ENCODE data around the gene CFAP299. TPM values are rescaled to one million over a fixed set of nuclear protein-coding genes. Genes with fewer than 3 reads are reported as not detected.

CFAP299 gene
- total and polyA plus RNA-seq, 2 of the 13 experiments (the other 11 are each of a cell fraction or from before 2014, with no cell fraction given), result not detected

GRCh38 chr4:80286451-80286850 lies 49.1 kb upstream of the CFAP299 start:
- H3K4me1 ChIP-seq (ENCODE audit: insufficient read depth, low read length), result no peaks in the 10 kb centered on the region
- H4K20me1 ChIP-seq (ENCODE audit: insufficient read depth, low read length), result no peaks in the 10 kb centered on the region
- ChIA-PET CTCF (ENCODE audit: low intra/inter-chr PET ratio, low total read pairs) (no interaction called here), POLR2A (no interaction called here)
- no peak overlapping the region for H2AFZ ChIP-seq (ENCODE audit: low read length)
- no peaks in the 10 kb centered on the region for H3K9me3 ChIP-seq (ENCODE audit: low read length)
- intact Hi-C loops (cut with micrococcal nuclease; ENCODE audit: unreplicated experiment) (no loop called here), in situ Hi-C loops (cut with HindIII; ENCODE audit: extremely low pct_ligation_motif_present, low pct_unique_long_range_greater_than_20kb) (no loop called here)
- FAIRE-seq, result no peak
- TF ChIP-seq ZNF839 (CRISPR knock-in tag; IDR thresholded peaks at IDR 0.05; ENCODE audit: borderline replicate concordance) (no peak), ZBTB10 (CRISPR knock-in tag; IDR thresholded peaks at IDR 0.05; ENCODE audit: borderline replicate concordance) (no peak), ZNF687 (CRISPR knock-in tag; IDR thresholded peaks at IDR 0.05) (no peak), SNAPC2 (CRISPR knock-in tag; IDR thresholded peaks at IDR 0.05) (no peak), ZNF10 (CRISPR knock-in tag; IDR thresholded peaks at IDR 0.05; ENCODE audit: borderline replicate concordance, low read depth) (no peak), PHF8 (CRISPR knock-in tag; IDR thresholded peaks at IDR 0.05) (no peak), SMYD3 (CRISPR knock-in tag; IDR thresholded peaks at IDR 0.05) (no peak), ZMYM4 (CRISPR knock-in tag; IDR thresholded peaks at IDR 0.05) (no peak), BCLAF1 (IDR thresholded peaks at IDR 0.05) (no peak), KLF12 (CRISPR knock-in tag; IDR thresholded peaks at IDR 0.05; ENCODE audit: borderline replicate concordance) (no peak), TFAP4 (IDR thresholded peaks at IDR 0.05; ENCODE audit: borderline replicate concordance, low read depth) (no peak)
- no peak for ATAC-seq
- H3K27me3 ChIP-seq (ENCODE audit: control insufficient read depth in 1 of 2, insufficient read depth in 2 of 2, low read length in 2 of 2), result no peaks in the 10 kb centered on the region
- WGBS (ENCODE audit: low lambda C conversion rate), result 8% methylated on average over 7 of the region's 7 CpGs
- H3K4me2 ChIP-seq (ENCODE audit: low read depth, low read length), result no peak overlapping the region
- no TSS peak for BruUV-seq (replicated peaks)
- DNase-seq (ENCODE audit: low spot score), result no peak
- H3K79me2 ChIP-seq (ENCODE audit: insufficient read depth, low read length), result no peaks in the 10 kb centered on the region
- no peak overlapping the region for H3K27ac ChIP-seq (ENCODE audit: extremely low read length, insufficient read depth, low read length)
- H3K9ac ChIP-seq (ENCODE audit: insufficient read depth, low read depth, low read length), result no peak overlapping the region
- no peaks in the 10 kb centered on the region for H3K36me3 ChIP-seq (replicated peaks in 1 of 2; ENCODE audit: control insufficient read depth in 1 of 2, insufficient read depth in 2 of 2, low read length in 2 of 2)
- H3K4me3 ChIP-seq (replicated peaks in 1 of 3; ENCODE audit: insufficient read depth in 1 of 3, low read depth in 2 of 3, low read length in 3 of 3), result no peak overlapping the region

All from HepG2 (cell line).